ENCODE measurements around the gene UBE2O. TPM values are rescaled to one million over a fixed set of nuclear protein-coding genes. Genes with fewer than 3 reads are reported as not detected.

UBE2O gene
- polyA plus RNA-seq, 1 experiment, result 14.2 TPM

- ChIA-PET POLR2A (interaction anchor here (0.6 kb wide), 1 partner anchor 11 kb away, joined by 4 read pairs; no protein-coding TSS in a partner anchor), CTCF (interaction anchor here (1.8 kb wide), 1 partner anchor 22 kb away, joined by 6 read pairs; no protein-coding TSS in a partner anchor)
- Histone ChIP-seq H3K4me3 (ENCODE audit: low read depth, low read length) (no peak overlapping the region), H3K27me3 (ENCODE audit: control insufficient read depth, insufficient read depth, low read length) (no peaks in the 10 kb centered on the region), H3K27ac (ENCODE audit: low read depth, low read length) (no peak overlapping the region), H3K9me3 (ENCODE audit: control insufficient read depth, insufficient read depth, low read length) (no peaks in the 10 kb centered on the region; the same call in 1 of the 2 replicates)
- DNase-seq (ENCODE audit: low read depth, low spot score), result no peak
- TF ChIP-seq, protein P1, sequence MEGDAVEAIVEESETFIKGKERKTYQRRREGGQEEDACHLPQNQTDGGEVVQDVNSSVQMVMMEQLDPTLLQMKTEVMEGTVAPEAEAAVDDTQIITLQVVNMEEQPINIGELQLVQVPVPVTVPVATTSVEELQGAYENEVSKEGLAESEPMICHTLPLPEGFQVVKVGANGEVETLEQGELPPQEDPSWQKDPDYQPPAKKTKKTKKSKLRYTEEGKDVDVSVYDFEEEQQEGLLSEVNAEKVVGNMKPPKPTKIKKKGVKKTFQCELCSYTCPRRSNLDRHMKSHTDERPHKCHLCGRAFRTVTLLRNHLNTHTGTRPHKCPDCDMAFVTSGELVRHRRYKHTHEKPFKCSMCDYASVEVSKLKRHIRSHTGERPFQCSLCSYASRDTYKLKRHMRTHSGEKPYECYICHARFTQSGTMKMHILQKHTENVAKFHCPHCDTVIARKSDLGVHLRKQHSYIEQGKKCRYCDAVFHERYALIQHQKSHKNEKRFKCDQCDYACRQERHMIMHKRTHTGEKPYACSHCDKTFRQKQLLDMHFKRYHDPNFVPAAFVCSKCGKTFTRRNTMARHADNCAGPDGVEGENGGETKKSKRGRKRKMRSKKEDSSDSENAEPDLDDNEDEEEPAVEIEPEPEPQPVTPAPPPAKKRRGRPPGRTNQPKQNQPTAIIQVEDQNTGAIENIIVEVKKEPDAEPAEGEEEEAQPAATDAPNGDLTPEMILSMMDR (IDR thresholded peaks at IDR 0.05; ENCODE audit: low read depth, low read length), result no peak
These were observed 33.2 kb downstream of the UBE2O start for GRCh38 chr17:76419576-76420260.

GRCh38 chr17:76417499-76418143 is 35.3 kb downstream of the UBE2O start:
- H3K27me3 ChIP-seq (ENCODE audit: control insufficient read depth, insufficient read depth, low read length), result no peaks in the 10 kb centered on the region
- no peak for DNase-seq (ENCODE audit: low read depth, low spot score)
- TF ChIP-seq, protein P1 (IDR thresholded peaks at IDR 0.05; ENCODE audit: low read depth, low read length), result no peak
- no peak overlapping the region for H3K4me3 ChIP-seq (ENCODE audit: low read depth, low read length)
- H3K27ac ChIP-seq (ENCODE audit: low read depth, low read length), result no peak overlapping the region
- ChIA-PET POLR2A (interaction anchor here (0.6 kb wide), 1 partner anchor 46 kb away, joined by 6 read pairs; no protein-coding TSS in a partner anchor), CTCF (interaction anchor here (0.5 to 3.2 kb wide), 3 partner anchors 9 to 234 kb away, joined by 3 to 11 read pairs (median 9); no protein-coding TSS in a partner anchor)
- H3K9me3 ChIP-seq (ENCODE audit: control insufficient read depth, insufficient read depth, low read length), result no peaks in the 10 kb centered on the region; the same call in 1 of the 2 replicates

DNA sequence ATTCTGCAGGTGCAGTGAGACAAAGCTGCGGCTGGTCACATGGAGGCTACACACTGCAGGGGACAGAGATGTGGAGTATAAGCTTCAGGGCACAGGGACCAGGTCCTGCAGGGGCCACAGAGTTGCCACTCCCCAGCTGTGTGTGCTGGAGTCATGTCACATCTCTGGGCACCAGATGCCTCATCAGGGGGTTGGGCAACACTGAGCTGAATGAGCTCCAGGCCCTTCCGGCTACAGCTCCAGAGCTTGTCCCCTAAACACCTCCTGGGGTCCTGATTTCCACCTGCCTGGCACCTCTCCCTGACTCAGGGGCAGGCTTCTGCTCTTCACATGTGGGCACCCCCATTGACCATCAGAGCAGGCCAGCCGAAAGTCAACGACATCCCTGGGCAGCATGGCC is 36.1 kb downstream of the UBE2O start:
- Histone ChIP-seq H3K27me3 (ENCODE audit: control insufficient read depth, insufficient read depth, low read length) (no peaks in the 10 kb centered on the region), H3K27ac (ENCODE audit: low read depth, low read length) (no peak overlapping the region), H3K4me3 (ENCODE audit: low read depth, low read length) (no peak overlapping the region), H3K9me3 (ENCODE audit: control insufficient read depth, insufficient read depth, low read length) (no peaks in the 10 kb centered on the region; the same call in 1 of the 2 replicates)
- ChIA-PET POLR2A (no interaction called here), CTCF (interaction anchor here (0.8 to 3.2 kb wide), 4 partner anchors 8 to 89 kb away, joined by 3 to 11 read pairs (median 5); no protein-coding TSS in a partner anchor)
- no peak for DNase-seq (ENCODE audit: low read depth, low spot score)
- TF ChIP-seq, protein P1 (IDR thresholded peaks at IDR 0.05; ENCODE audit: low read depth, low read length), result no peak

DNA sequence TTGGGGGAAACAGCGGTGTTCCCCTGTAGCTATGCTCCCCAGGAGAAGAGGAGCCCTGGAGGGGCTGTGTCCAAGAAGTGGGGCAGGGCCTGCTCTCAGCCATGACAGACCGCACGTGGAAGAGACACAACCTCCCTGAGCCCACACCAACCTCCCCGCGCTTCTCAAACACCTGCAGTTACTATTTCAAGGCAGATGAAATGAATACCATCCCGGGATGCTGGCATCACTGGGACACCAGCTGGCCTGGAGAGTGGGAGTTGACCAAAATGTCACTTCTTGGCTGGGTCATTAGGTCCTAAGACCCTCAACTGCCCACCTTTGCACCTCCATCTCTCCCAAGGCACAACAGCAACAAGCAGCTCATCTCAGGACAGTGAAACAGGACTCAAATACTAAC is 36.5 kb downstream of the UBE2O start:
- ChIA-PET POLR2A (no interaction called here), CTCF (interaction anchor here (0.8 to 3.2 kb wide), 4 partner anchors 8 to 90 kb away, joined by 3 to 11 read pairs (median 5); no protein-coding TSS in a partner anchor)
- DNase-seq (ENCODE audit: low read depth, low spot score), result no peak
- TF ChIP-seq, protein P1 (IDR thresholded peaks at IDR 0.05; ENCODE audit: low read depth, low read length), result no peak
- Histone ChIP-seq H3K9me3 (ENCODE audit: control insufficient read depth, insufficient read depth, low read length) (no peaks in the 10 kb centered on the region; the same call in 1 of the 2 replicates), H3K4me3 (ENCODE audit: low read depth, low read length) (no peak overlapping the region), H3K27ac (ENCODE audit: low read depth, low read length) (no peak overlapping the region), H3K27me3 (ENCODE audit: control insufficient read depth, insufficient read depth, low read length) (no peaks in the 10 kb centered on the region)

All from AG04450 (cell line).